Measurements from ENCODE around the gene DNMT3L. TPM values are rescaled to one million over a fixed set of nuclear protein-coding genes. Genes with fewer than 3 reads are reported as not detected.

The DNMT3L gene
- total and polyA plus RNA-seq, 4 experiments from 2014 or later: not detected

- Histone ChIP-seq H3K27ac (ENCODE audit: low read depth, low read length) (no peak overlapping the region), H3K27me3 (ENCODE audit: insufficient read depth, low read length) (no peaks in the 10 kb centered on the region), H3K36me3 (ENCODE audit: insufficient read depth, low read length) (no peaks in the 10 kb centered on the region), H3K4me1 (ENCODE audit: insufficient read depth, low read length) (no peaks in the 10 kb centered on the region), H3K4me3 (ENCODE audit: low read length in 2 of 2) (no peak overlapping the region), H3K9me3 (ENCODE audit: control insufficient read depth in 1 of 2, low read length in 2 of 2) (no peaks in the 10 kb centered on the region)
- Mint-ChIP-seq H3K9me3 (no peaks in the 10 kb centered on the region), H3K27me3 (no peaks in the 10 kb centered on the region), H3K4me1 (no peaks in the 10 kb centered on the region), H3K4me3 (no peak overlapping the region), H3K36me3 (no peaks in the 10 kb centered on the region), H3K27ac (no peak overlapping the region)
- ChIA-PET POLR2A (ENCODE audit: partially characterized antibody) (no interaction called here), CTCF (ENCODE audit: partially characterized antibody) (interaction anchor here (0.8 kb wide), 1 partner anchor 36 kb away, joined by 3 read pairs; no protein-coding TSS in a partner anchor)
- DNase-seq: no peak
- intact Hi-C loops (cut with micrococcal nuclease): no loop called here
Measured at GRCh38 chr21:44262338-44263056, 800 bp upstream of the DNMT3L start.

GRCh38 chr21:44260791-44261631 lies 686 bp downstream of the DNMT3L start:
- no peaks in the 10 kb centered on the region for H3K36me3 ChIP-seq (ENCODE audit: insufficient read depth, low read length)
- intact Hi-C loops (cut with micrococcal nuclease): no loop called here
- no peak overlapping the region for H3K27ac ChIP-seq (ENCODE audit: low read depth, low read length)
- no peaks in the 10 kb centered on the region for H3K9me3 ChIP-seq (ENCODE audit: control insufficient read depth in 1 of 2, low read length in 2 of 2)
- no peak overlapping the region for H3K4me3 Mint-ChIP-seq
- no peaks in the 10 kb centered on the region for H3K4me1 Mint-ChIP-seq
- H3K27ac Mint-ChIP-seq: peak overlapping the region in 1 of 7 donors; percentile 46
- no peaks in the 10 kb centered on the region for H3K27me3 ChIP-seq (ENCODE audit: insufficient read depth, low read length)
- DNase-seq: no peak
- POLR2A ChIA-PET (ENCODE audit: partially characterized antibody): no interaction called here
- H3K4me1 ChIP-seq (ENCODE audit: insufficient read depth, low read length): no peaks in the 10 kb centered on the region
- H3K27me3 Mint-ChIP-seq: no peaks in the 10 kb centered on the region
- H3K36me3 Mint-ChIP-seq: no peaks in the 10 kb centered on the region
- no peak overlapping the region for H3K4me3 ChIP-seq (ENCODE audit: low read length in 2 of 2)
- CTCF ChIA-PET (ENCODE audit: partially characterized antibody): no interaction called here
- H3K9me3 Mint-ChIP-seq: no peaks in the 10 kb centered on the region

- H3K36me3 ChIP-seq (ENCODE audit: insufficient read depth, low read length): no peaks in the 10 kb centered on the region
- Mint-ChIP-seq H3K27me3 (no peaks in the 10 kb centered on the region), H3K9me3 (no peaks in the 10 kb centered on the region), H3K4me3 (no peak overlapping the region), H3K36me3 (no peaks in the 10 kb centered on the region), H3K4me1 (no peaks in the 10 kb centered on the region), H3K27ac (no peak overlapping the region)
- POLR2A ChIA-PET (ENCODE audit: partially characterized antibody): no interaction called here
- intact Hi-C loops (cut with micrococcal nuclease): no loop called here
- no peaks in the 10 kb centered on the region for H3K9me3 ChIP-seq (ENCODE audit: control insufficient read depth in 1 of 2, low read length in 2 of 2)
- DNase-seq: no peak
- no peaks in the 10 kb centered on the region for H3K27me3 ChIP-seq (ENCODE audit: insufficient read depth, low read length)
- H3K4me1 ChIP-seq (ENCODE audit: insufficient read depth, low read length): no peaks in the 10 kb centered on the region
- CTCF ChIA-PET (ENCODE audit: partially characterized antibody): no interaction called here
- no peak overlapping the region for H3K4me3 ChIP-seq (ENCODE audit: low read length in 2 of 2)
- no peak overlapping the region for H3K27ac ChIP-seq (ENCODE audit: low read depth, low read length)
Measured at GRCh38 chr21:44260066-44260465, 1.6 kb downstream of the DNMT3L start.

- no peaks in the 10 kb centered on the region for H3K36me3 ChIP-seq (ENCODE audit: insufficient read depth, low read length)
- ChIA-PET CTCF (ENCODE audit: partially characterized antibody) (interaction anchor here (1.1 kb wide), 1 partner anchor 8 kb away, joined by 3 read pairs; no protein-coding TSS in a partner anchor), POLR2A (ENCODE audit: partially characterized antibody) (no interaction called here)
- no peaks in the 10 kb centered on the region for H3K9me3 Mint-ChIP-seq
- H3K27me3 Mint-ChIP-seq: no peaks in the 10 kb centered on the region
- no peak overlapping the region for H3K4me3 ChIP-seq (ENCODE audit: low read length in 2 of 2)
- no peak for DNase-seq
- intact Hi-C loops (cut with micrococcal nuclease): no loop called here
- H3K9me3 ChIP-seq (ENCODE audit: control insufficient read depth in 1 of 2, low read length in 2 of 2): no peaks in the 10 kb centered on the region
- H3K27ac ChIP-seq (ENCODE audit: low read depth, low read length): no peak overlapping the region
- H3K4me3 Mint-ChIP-seq: no peak overlapping the region
- no peaks in the 10 kb centered on the region for H3K4me1 ChIP-seq (ENCODE audit: insufficient read depth, low read length)
- H3K4me1 Mint-ChIP-seq: no peaks in the 10 kb centered on the region
- H3K27me3 ChIP-seq (ENCODE audit: insufficient read depth, low read length): no peaks in the 10 kb centered on the region
- no peaks in the 10 kb centered on the region for H3K36me3 Mint-ChIP-seq
- H3K27ac Mint-ChIP-seq: peak overlapping the region in 3 of 7 donors; percentile 30 to 75 (median 42)
Measured at GRCh38 chr21:44259082-44259705, 2.5 kb downstream of the DNMT3L start.

- no peak overlapping the region for H3K27ac ChIP-seq (ENCODE audit: low read depth, low read length)
- ChIA-PET POLR2A (ENCODE audit: partially characterized antibody) (no interaction called here), CTCF (ENCODE audit: partially characterized antibody) (interaction anchor here (1.1 kb wide), 1 partner anchor 9 kb away, joined by 3 read pairs; no protein-coding TSS in a partner anchor)
- no peak overlapping the region for H3K27ac Mint-ChIP-seq
- H3K4me1 ChIP-seq (ENCODE audit: insufficient read depth, low read length): no peaks in the 10 kb centered on the region
- H3K9me3 Mint-ChIP-seq: no peaks in the 10 kb centered on the region
- H3K27me3 Mint-ChIP-seq: no peaks in the 10 kb centered on the region
- no peaks in the 10 kb centered on the region for H3K36me3 ChIP-seq (ENCODE audit: insufficient read depth, low read length)
- H3K4me3 Mint-ChIP-seq: no peak overlapping the region
- H3K9me3 ChIP-seq (ENCODE audit: control insufficient read depth in 1 of 2, low read length in 2 of 2): no peaks in the 10 kb centered on the region
- H3K27me3 ChIP-seq (ENCODE audit: insufficient read depth, low read length): no peaks in the 10 kb centered on the region
- H3K4me1 Mint-ChIP-seq: no peaks in the 10 kb centered on the region
- H3K36me3 Mint-ChIP-seq: no peaks in the 10 kb centered on the region
- no peak overlapping the region for H3K4me3 ChIP-seq (ENCODE audit: low read length in 2 of 2)
- no peak for DNase-seq
- intact Hi-C loops (cut with micrococcal nuclease): no loop called here
Measured at GRCh38 chr21:44258056-44258725, 3.5 kb downstream of the DNMT3L start.

GRCh38 chr21:44255511-44255981 lies 6.2 kb downstream of the DNMT3L start:
- no peaks in the 10 kb centered on the region for H3K9me3 ChIP-seq (ENCODE audit: control insufficient read depth in 1 of 2, low read length in 2 of 2)
- Mint-ChIP-seq H3K9me3 (no peaks in the 10 kb centered on the region), H3K27ac (no peak overlapping the region), H3K4me1 (no peaks in the 10 kb centered on the region), H3K27me3 (no peaks in the 10 kb centered on the region), H3K4me3 (no peak overlapping the region), H3K36me3 (no peaks in the 10 kb centered on the region)
- ChIA-PET CTCF (ENCODE audit: partially characterized antibody) (no interaction called here), POLR2A (ENCODE audit: partially characterized antibody) (no interaction called here)
- DNase-seq: no peak
- H3K4me3 ChIP-seq (ENCODE audit: low read length in 2 of 2): no peak overlapping the region
- no peaks in the 10 kb centered on the region for H3K4me1 ChIP-seq (ENCODE audit: insufficient read depth, low read length)
- intact Hi-C loops (cut with micrococcal nuclease): no loop called here
- H3K27ac ChIP-seq (ENCODE audit: low read depth, low read length): no peak overlapping the region
- no peaks in the 10 kb centered on the region for H3K36me3 ChIP-seq (ENCODE audit: insufficient read depth, low read length)
- H3K27me3 ChIP-seq (ENCODE audit: insufficient read depth, low read length): no peaks in the 10 kb centered on the region

Measured in CD4-positive, alpha-beta memory T cell (primary cell).